Tibial artery (tissue), 4 donors: ENCODE measurements around the gene SCRN1.

Experiments
- DNase-seq, 2 donors: peaks; one replicate each; pipeline ENCODE4 v3.0.0-alpha.2; 2019
- H3K27ac ChIP-seq, 2 donors: fragments of 200-600 bp; sonication (generic) in 1 of 2; 1 replicate in 1 of 2; 2 replicates in 1 of 2; pipeline ENCODE4 v1.5.1; 2018 to 2019; ENCODE audit warnings: mild to moderate bottlenecking in 1 of 2
- H3K27me3 ChIP-seq, 2 donors: fragments of 200-600 bp; sonication (generic) in 1 of 2; one replicate each; pipeline versions ENCODE4 v1.5.1 to v1.6.0; 2016 to 2019
- H3K36me3 ChIP-seq, 3 donors: fragments of 200-600 bp; sonication (generic) in 2 of 3; one replicate each; pipeline ENCODE4 v1.5.1; 2016 to 2019; ENCODE audit warnings: mild to moderate bottlenecking in 2 of 3
- H3K4me1 ChIP-seq, 4 donors: fragments of 200-600 bp; sonication (generic) in 2 of 4; 1 replicate in 3 of 4; 2 replicates in 1 of 4; pipeline ENCODE4 v1.5.1; 2016 to 2019
- H3K4me3 ChIP-seq, 2 donors: fragments of 200-600 bp; sonication (generic) in 1 of 2; 1 replicate in 1 of 2; 2 replicates in 1 of 2; pipeline ENCODE4 v1.5.1; 2018 to 2019; ENCODE audit warnings: mild to moderate bottlenecking in 2 of 2
- H3K9me3 ChIP-seq, 3 donors: fragments of 200-600 bp; sonication (generic) in 1 of 3; one replicate each; pipeline ENCODE4 v1.5.1; 2016 to 2019
- intact Hi-C: fragments of 100-400 bp; cut with DNase I; formaldehyde crosslinking; loops from one replicate; pipeline ENCODE4 v1.15.0; 2023; ENCODE audit warnings: low total_unique reads
- TF ChIP-seq, protein P1 (sequence below), 2 experiments: fragments of 200-600 bp in 1 of 2; fragments of 450-650 bp in 1 of 2; IDR thresholded peaks; one replicate each; pipeline ENCODE4 v1.5.1; 2017 to 2019; ENCODE audit warnings: antibody characterized with exemption in 2 of 2, mild to moderate bottlenecking in 1 of 2, moderate library complexity in 1 of 2

The SCRN1 gene

DNA sequence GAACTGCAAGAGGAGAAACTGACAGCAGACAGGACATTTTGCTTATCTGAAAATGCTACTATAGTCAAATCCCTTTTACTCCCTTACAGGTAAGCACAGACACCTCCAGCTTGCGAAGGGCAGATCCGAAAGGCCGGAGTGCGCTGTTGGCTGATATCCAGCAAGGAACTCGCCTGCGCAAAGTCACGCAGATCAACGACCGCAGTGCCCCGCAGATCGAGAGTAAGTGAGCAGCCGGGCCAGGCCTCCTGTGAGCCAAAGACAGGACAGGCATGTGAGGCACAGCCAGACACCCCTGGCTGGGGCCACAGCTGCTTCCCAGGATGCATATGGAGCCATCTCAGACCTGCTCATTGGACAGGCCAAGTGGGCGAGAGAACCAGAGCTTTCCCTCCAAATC lies 113.9 kb downstream of the SCRN1 start:
- H3K4me3 ChIP-seq, result no peak overlapping the region
- H3K27ac ChIP-seq, result no peak overlapping the region
- no peaks in the 10 kb centered on the region for H3K36me3 ChIP-seq
- TF ChIP-seq, protein P1, sequence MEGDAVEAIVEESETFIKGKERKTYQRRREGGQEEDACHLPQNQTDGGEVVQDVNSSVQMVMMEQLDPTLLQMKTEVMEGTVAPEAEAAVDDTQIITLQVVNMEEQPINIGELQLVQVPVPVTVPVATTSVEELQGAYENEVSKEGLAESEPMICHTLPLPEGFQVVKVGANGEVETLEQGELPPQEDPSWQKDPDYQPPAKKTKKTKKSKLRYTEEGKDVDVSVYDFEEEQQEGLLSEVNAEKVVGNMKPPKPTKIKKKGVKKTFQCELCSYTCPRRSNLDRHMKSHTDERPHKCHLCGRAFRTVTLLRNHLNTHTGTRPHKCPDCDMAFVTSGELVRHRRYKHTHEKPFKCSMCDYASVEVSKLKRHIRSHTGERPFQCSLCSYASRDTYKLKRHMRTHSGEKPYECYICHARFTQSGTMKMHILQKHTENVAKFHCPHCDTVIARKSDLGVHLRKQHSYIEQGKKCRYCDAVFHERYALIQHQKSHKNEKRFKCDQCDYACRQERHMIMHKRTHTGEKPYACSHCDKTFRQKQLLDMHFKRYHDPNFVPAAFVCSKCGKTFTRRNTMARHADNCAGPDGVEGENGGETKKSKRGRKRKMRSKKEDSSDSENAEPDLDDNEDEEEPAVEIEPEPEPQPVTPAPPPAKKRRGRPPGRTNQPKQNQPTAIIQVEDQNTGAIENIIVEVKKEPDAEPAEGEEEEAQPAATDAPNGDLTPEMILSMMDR (IDR thresholded peaks at IDR 0.05), result no peak
- DNase-seq, result no peak
- H3K4me1 ChIP-seq, result peaks cover 0 to 13% (median 10%) of the 10 kb centered on the region in 4 donors
- H3K9me3 ChIP-seq, result no peaks in the 10 kb centered on the region
- H3K27me3 ChIP-seq, result no peaks in the 10 kb centered on the region
- intact Hi-C loops, result loop anchor here (5.0 to 10.0 kb wide), 2 partner anchors 47 to 61 kb away; no protein-coding TSS in a partner anchor

- Histone ChIP-seq H3K4me3 (no peak overlapping the region), H3K27me3 (no peaks in the 10 kb centered on the region), H3K9me3 (no peaks in the 10 kb centered on the region), H3K4me1 (peaks cover 0 to 12% (median 3%) of the 10 kb centered on the region in 4 donors), H3K27ac (no peak overlapping the region), H3K36me3 (no peaks in the 10 kb centered on the region)
- TF ChIP-seq, protein P1 (IDR thresholded peaks at IDR 0.05), result no peak
- intact Hi-C loops, result loop anchor here (10.0 kb wide), 1 partner anchor 59 kb away; no protein-coding TSS in a partner anchor
- no peak for DNase-seq
Measured at GRCh38 chr7:29873644-29874294, 115.8 kb downstream of the SCRN1 start.

DNA sequence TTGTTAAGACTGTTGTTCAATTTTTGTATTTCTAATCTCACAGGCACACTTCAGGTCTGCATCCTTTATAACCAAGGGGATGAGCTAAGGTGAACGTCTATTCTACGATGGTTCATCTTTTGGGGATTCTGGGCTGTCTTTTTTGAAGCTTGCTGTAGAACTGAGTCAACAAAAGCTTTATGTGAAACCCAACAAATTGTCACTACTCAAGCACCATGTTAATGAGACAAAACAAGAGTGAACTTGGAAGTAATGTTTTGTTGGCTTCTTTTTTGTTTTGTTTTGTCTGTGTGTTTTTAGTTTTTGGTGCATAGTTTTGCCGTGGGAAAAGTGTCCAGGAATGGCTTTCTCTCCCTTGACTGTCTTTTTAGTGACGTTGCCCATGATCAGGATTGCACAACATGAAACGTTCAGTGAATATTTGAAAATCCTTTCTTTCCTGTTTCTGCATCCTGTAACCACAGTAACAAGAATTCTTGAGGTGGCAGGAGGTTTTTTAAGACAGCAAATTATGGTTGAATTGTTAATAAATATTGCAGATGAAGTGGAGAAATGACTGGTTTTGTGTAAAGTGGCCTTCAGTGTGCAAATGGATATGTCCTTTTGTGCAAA lies 117.7 kb downstream of the SCRN1 start:
- no peak for DNase-seq
- H3K4me3 ChIP-seq, result no peak overlapping the region
- TF ChIP-seq, protein P1 (IDR thresholded peaks at IDR 0.05), result no peak
- no peaks in the 10 kb centered on the region for H3K9me3 ChIP-seq
- H3K4me1 ChIP-seq, result peaks cover 0 to 10% (median 7%) of the 10 kb centered on the region in 4 donors
- H3K36me3 ChIP-seq, result no peaks in the 10 kb centered on the region
- no peaks in the 10 kb centered on the region for H3K27me3 ChIP-seq
- intact Hi-C loops, result loop anchor here (10.0 kb wide), 1 partner anchor 57 kb away; no protein-coding TSS in a partner anchor
- no peak overlapping the region for H3K27ac ChIP-seq
